ENCODE measurements around the gene CLIC1.

GRCh38 chr6:31683591-31683990, 52.7 kb downstream of the CLIC1 start:
- TF ChIP-seq REST (IDR thresholded peaks at IDR 0.05; ENCODE audit: low read depth): no peak
- TF ChIP-seq POLR2A (IDR thresholded peaks at IDR 0.05; ENCODE audit: borderline replicate concordance, extremely low read depth, insufficient read depth, insufficient read length): no peak
- TF ChIP-seq EZH2 (IDR thresholded peaks at IDR 0.05): no peak
- no peak for TF ChIP-seq POLR2AphosphoS5 (IDR thresholded peaks at IDR 0.05; ENCODE audit: low read depth, low read length)
- TF ChIP-seq CTCF (IDR thresholded peaks at IDR 0.05 in 2 of 3, conservative IDR thresholded peaks at IDR 0.05 in 1 of 3; ENCODE audit: borderline replicate concordance in 1 of 3, insufficient read depth in 1 of 3, low read depth in 2 of 3, low read length in 2 of 3): no peak
- TF ChIP-seq JUND (IDR thresholded peaks at IDR 0.05): no peak

All from HCT116 (cell line).